Measurements from ENCODE around the gene CERS3. TPM values are rescaled to one million over a fixed set of nuclear protein-coding genes. Genes with fewer than 3 reads are reported as not detected.
A peak's percentile ranks its signal among the peaks of the same experiment; 100 is the strongest.

The CERS3 gene
- total RNA-seq, 2 experiments from 2014 or later: 0.60 to 0.62 TPM

GRCh38 chr15:100384108-100384410 is 144.7 kb downstream of the CERS3 start:
- DNase-seq: no peak
- ChIA-PET POLR2A (no interaction called here), CTCF (no interaction called here)
- no peaks in the 10 kb centered on the region for H3K4me1 Mint-ChIP-seq
- H3K27ac Mint-ChIP-seq: no peak overlapping the region
- H3K27me3 Mint-ChIP-seq: peaks cover 1% of the 10 kb centered on the region
- no peaks in the 10 kb centered on the region for H3K36me3 Mint-ChIP-seq (ENCODE audit: low read depth)
- H3K4me3 Mint-ChIP-seq: no peak overlapping the region
- peaks cover 16% of the 10 kb centered on the region for H3K9me3 Mint-ChIP-seq

GRCh38 chr15:100383302-100384107 is 145.2 kb downstream of the CERS3 start:
- H3K36me3 Mint-ChIP-seq (ENCODE audit: low read depth): no peaks in the 10 kb centered on the region
- no peak overlapping the region for H3K27ac Mint-ChIP-seq
- H3K27me3 Mint-ChIP-seq: peaks cover 1% of the 10 kb centered on the region
- peak; percentile 25 for DNase-seq
- POLR2A ChIA-PET: no interaction called here
- no peaks in the 10 kb centered on the region for H3K4me1 Mint-ChIP-seq
- no peak overlapping the region for H3K4me3 Mint-ChIP-seq
- H3K9me3 Mint-ChIP-seq: peaks cover 16% of the 10 kb centered on the region
- CTCF ChIA-PET: interaction anchor here (1.0 to 1.1 kb wide), 2 partner anchors 30 to 36 kb away, joined by 3 read pairs; no protein-coding TSS in a partner anchor

- Mint-ChIP-seq H3K27ac (no peak overlapping the region), H3K36me3 (ENCODE audit: low read depth) (no peaks in the 10 kb centered on the region), H3K4me3 (no peak overlapping the region), H3K4me1 (peaks cover 7% of the 10 kb centered on the region), H3K27me3 (peaks cover 45% of the 10 kb centered on the region), H3K9me3 (peaks cover 6% of the 10 kb centered on the region)
- POLR2A ChIA-PET: no interaction called here
- CTCF ChIA-PET: no interaction called here
- no peak for DNase-seq
Measured at GRCh38 chr15:100373942-100374341, 154.8 kb downstream of the CERS3 start.

- H3K27me3 Mint-ChIP-seq: peaks cover 46% of the 10 kb centered on the region
- ChIA-PET CTCF (no interaction called here), POLR2A (no interaction called here)
- H3K36me3 Mint-ChIP-seq (ENCODE audit: low read depth): no peaks in the 10 kb centered on the region
- H3K27ac Mint-ChIP-seq: no peak overlapping the region
- no peak for DNase-seq
- peaks cover 7% of the 10 kb centered on the region for H3K4me1 Mint-ChIP-seq
- peaks cover 6% of the 10 kb centered on the region for H3K9me3 Mint-ChIP-seq
- no peak overlapping the region for H3K4me3 Mint-ChIP-seq
Measured at GRCh38 chr15:100373120-100373896, 155.4 kb downstream of the CERS3 start.

GRCh38 chr15:100372739-100373119 is 156.0 kb downstream of the CERS3 start:
- peaks cover 47% of the 10 kb centered on the region for H3K27me3 Mint-ChIP-seq

GRCh38 chr15:100355342-100355741 is 173.4 kb downstream of the CERS3 start:
- Mint-ChIP-seq H3K27me3 (peaks cover 53% of the 10 kb centered on the region), H3K4me3 (no peak overlapping the region), H3K9me3 (no peaks in the 10 kb centered on the region), H3K4me1 (peaks cover 3% of the 10 kb centered on the region), H3K36me3 (ENCODE audit: low read depth) (no peaks in the 10 kb centered on the region), H3K27ac (no peak overlapping the region)
- CTCF ChIA-PET: interaction anchor here (2.2 kb wide), 1 partner anchor 16 kb away, joined by 7 read pairs; no protein-coding TSS in a partner anchor
- no peak for DNase-seq
- POLR2A ChIA-PET: no interaction called here

More at GRCh38 chr15:100372739-100373119, 156.0 kb downstream of the CERS3 start:
- no peaks in the 10 kb centered on the region for H3K36me3 Mint-ChIP-seq (ENCODE audit: low read depth)
- ChIA-PET POLR2A (no interaction called here), CTCF (no interaction called here)
- peaks cover 6% of the 10 kb centered on the region for H3K9me3 Mint-ChIP-seq
- H3K27ac Mint-ChIP-seq: no peak overlapping the region
- no peak for DNase-seq
- peaks cover 7% of the 10 kb centered on the region for H3K4me1 Mint-ChIP-seq
- no peak overlapping the region for H3K4me3 Mint-ChIP-seq

- no peak overlapping the region for H3K27ac Mint-ChIP-seq
- DNase-seq: no peak
- no peak overlapping the region for H3K4me3 Mint-ChIP-seq
- peaks cover 35% of the 10 kb centered on the region for H3K27me3 Mint-ChIP-seq
- POLR2A ChIA-PET: no interaction called here
- H3K4me1 Mint-ChIP-seq: peaks cover 8% of the 10 kb centered on the region
- no peaks in the 10 kb centered on the region for H3K9me3 Mint-ChIP-seq
- CTCF ChIA-PET: no interaction called here
- H3K36me3 Mint-ChIP-seq (ENCODE audit: low read depth): no peaks in the 10 kb centered on the region
Measured at GRCh38 chr15:100353449-100353848, 175.3 kb downstream of the CERS3 start.

- no peak for DNase-seq
- no peaks in the 10 kb centered on the region for H3K9me3 Mint-ChIP-seq
- peak overlapping the region; percentile 34 for H3K27ac Mint-ChIP-seq
- ChIA-PET POLR2A (no interaction called here), CTCF (interaction anchor here (0.7 to 6.4 kb wide), 32 partner anchors 8 to 657 kb away, joined by 3 to 117 read pairs (median 4); partner anchors contain the start of genes ADAMTS17, ASB7 and LINS1)
- no peaks in the 10 kb centered on the region for H3K36me3 Mint-ChIP-seq (ENCODE audit: low read depth)
- H3K27me3 Mint-ChIP-seq: peaks cover 12% of the 10 kb centered on the region
- H3K4me1 Mint-ChIP-seq: peaks cover 10% of the 10 kb centered on the region
- peak overlapping the region; percentile 85 for H3K4me3 Mint-ChIP-seq
Measured at GRCh38 chr15:100350434-100351226, 178.1 kb downstream of the CERS3 start.

Other genes starting within 250 kb of the CERS3 start
- gene ADAMTS17, start 187.0 kb downstream of the CERS3 start, total RNA-seq: 1 to 10 TPM; 4.1 to 5.0 TPM
- gene LINS1, start 73.2 kb upstream of the CERS3 start, total RNA-seq: 10 to 100 TPM; 74.2 to 79.2 TPM
- 10 to 100 TPM; 21.3 to 22.8 TPM for gene ASB7, start 73.6 kb upstream of the CERS3 start, total RNA-seq

All from activated CD4-positive, alpha-beta T cell treated with anti-CD3 and anti-CD28 coated beads, Interleukin-2, amount 10 ng/mL, durations not matched to agents 7 days and 5 days (primary cell).